NCI-H1092 (cell line): ENCODE results near the gene RBFOX1.

ENCODE experiments used
- DNase-seq: peaks from one replicate; lab custom pipeline; 2025; lab: John Stamatoyannopoulos, UW

RBFOX1 gene

GRCh38 chr16:7602291-7602950, 269.8 kb downstream of the RBFOX1 start:
- DNase-seq, result no peak

GRCh38 chr16:7605812-7606211, 273.2 kb downstream of the RBFOX1 start:
- no peak for DNase-seq

- no peak for DNase-seq
Measured at GRCh38 chr16:7612671-7613070, 280.0 kb downstream of the RBFOX1 start.

- no peak for DNase-seq
Measured at GRCh38 chr16:7613518-7613917, 280.9 kb downstream of the RBFOX1 start.

GRCh38 chr16:7614021-7614795, 281.6 kb downstream of the RBFOX1 start:
- no peak for DNase-seq

- no peak for DNase-seq
Measured at GRCh38 chr16:7615565-7615964, 282.9 kb downstream of the RBFOX1 start.

GRCh38 chr16:7624871-7625766, 292.5 kb downstream of the RBFOX1 start:
- no peak for DNase-seq

- no peak for DNase-seq
Measured at GRCh38 chr16:7628981-7629380, 296.3 kb downstream of the RBFOX1 start.

GRCh38 chr16:7629571-7629970, 296.9 kb downstream of the RBFOX1 start:
- no peak for DNase-seq

- no peak for DNase-seq
Measured at GRCh38 chr16:7637446-7637845, 304.8 kb downstream of the RBFOX1 start.

- no peak for DNase-seq
Measured at GRCh38 chr16:7638306-7638705, 305.7 kb downstream of the RBFOX1 start.

- DNase-seq, result no peak
Measured at GRCh38 chr16:7640334-7640733, 307.7 kb downstream of the RBFOX1 start.

GRCh38 chr16:7644176-7644575, 311.5 kb downstream of the RBFOX1 start:
- no peak for DNase-seq

GRCh38 chr16:7644811-7645210, 312.2 kb downstream of the RBFOX1 start:
- no peak for DNase-seq

GRCh38 chr16:7646821-7647500, 314.3 kb downstream of the RBFOX1 start:
- DNase-seq, result no peak

- DNase-seq, result no peak
Measured at GRCh38 chr16:7650431-7650830, 317.8 kb downstream of the RBFOX1 start.

GRCh38 chr16:7651803-7652570, 319.3 kb downstream of the RBFOX1 start:
- no peak for DNase-seq

- DNase-seq, result no peak
Measured at GRCh38 chr16:7653746-7654461, 321.3 kb downstream of the RBFOX1 start.

- no peak for DNase-seq
Measured at GRCh38 chr16:7675628-7676027, 343.0 kb downstream of the RBFOX1 start.

- no peak for DNase-seq
Measured at GRCh38 chr16:7680296-7680695, 347.7 kb downstream of the RBFOX1 start.

- DNase-seq, result no peak
Measured at GRCh38 chr16:7688811-7689210, 356.2 kb downstream of the RBFOX1 start.
